Kidney capillary endothelial cell (primary cell): ENCODE results near the gene AKR1B1.

Source experiments
- DNase-seq: peaks from one replicate; pipeline ENCODE4 v3.0.0-alpha.2; 2018; ENCODE audit warnings: low spot score

Gene AKR1B1

DNA sequence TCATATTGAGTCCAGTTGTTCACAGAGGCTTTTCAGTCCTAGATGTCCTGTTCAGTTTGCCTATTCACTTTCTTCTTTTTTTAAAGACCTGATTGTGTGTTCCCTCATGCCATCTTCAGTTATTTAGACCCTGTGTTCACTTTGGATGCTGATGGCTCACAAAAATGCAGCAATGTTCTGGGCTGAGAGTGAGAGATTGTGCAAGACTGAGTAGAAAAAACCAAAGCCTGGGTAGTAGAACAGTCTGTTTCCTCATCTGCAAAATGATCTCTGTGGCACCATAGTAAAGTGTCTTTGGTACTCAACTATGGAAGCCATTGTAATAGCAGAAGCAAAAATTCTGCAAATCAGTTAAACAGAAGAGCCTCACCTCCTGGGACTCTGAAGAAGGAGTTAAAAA lies 43.2 kb downstream of the AKR1B1 start:
- no peak for DNase-seq

DNA sequence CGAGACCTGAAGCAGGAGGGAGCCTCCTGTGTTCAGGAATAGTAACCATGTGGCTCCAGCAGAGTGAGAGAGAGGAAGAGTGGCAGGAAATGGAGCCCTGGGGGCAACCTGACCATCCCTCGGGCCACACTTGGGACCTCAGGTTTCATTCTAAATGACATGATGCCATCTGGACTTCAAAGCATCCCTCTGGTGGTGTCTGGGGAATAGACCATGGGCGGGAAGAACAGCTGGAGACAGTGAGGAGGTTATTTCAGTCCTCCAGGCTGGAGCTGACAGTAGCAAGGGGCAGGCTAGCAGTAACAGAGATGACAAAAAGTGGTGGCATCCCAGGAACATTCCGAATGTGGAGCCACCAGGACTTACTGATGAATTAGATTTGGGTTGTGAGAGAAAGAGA lies 44.8 kb downstream of the AKR1B1 start:
- DNase-seq: no peak

DNA sequence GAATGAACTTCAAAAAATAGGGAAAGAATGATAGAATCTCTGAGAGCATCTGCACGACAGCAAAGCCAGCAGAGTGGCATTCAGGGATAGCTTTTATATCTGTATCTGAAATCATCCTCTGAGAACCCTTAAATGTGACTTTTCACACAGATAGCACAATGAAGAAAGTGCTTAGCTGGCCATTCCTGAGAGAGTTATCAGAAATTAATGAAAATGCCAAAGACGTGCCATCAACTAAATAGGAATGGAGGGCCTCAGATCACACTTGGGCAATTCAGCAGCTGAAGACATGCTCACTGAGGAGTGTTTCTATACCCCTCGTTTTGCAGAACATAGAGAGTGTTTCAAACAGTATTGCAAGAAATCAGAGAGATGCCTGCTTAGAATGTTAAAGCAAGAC lies 51.6 kb downstream of the AKR1B1 start:
- DNase-seq: no peak

DNA sequence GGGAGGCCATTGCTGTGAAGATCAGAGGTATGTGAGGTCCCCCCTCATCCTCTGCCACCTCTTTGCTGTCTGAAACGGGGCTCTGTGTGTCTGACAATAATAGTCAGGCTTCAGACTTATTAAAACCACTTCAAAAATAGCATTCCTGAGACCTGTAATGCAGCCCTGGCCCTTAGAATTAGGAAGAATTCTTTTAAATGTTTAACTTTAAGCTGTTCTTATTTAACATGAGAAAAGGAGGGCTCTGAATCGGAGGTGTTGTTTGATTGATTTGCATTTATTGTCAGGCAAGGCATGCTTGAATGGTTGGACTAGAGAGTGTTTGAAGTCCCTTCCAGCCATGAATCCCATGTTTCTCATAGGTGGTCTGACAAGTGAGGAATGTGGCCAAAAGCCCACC lies 52.5 kb downstream of the AKR1B1 start:
- no peak for DNase-seq

DNA sequence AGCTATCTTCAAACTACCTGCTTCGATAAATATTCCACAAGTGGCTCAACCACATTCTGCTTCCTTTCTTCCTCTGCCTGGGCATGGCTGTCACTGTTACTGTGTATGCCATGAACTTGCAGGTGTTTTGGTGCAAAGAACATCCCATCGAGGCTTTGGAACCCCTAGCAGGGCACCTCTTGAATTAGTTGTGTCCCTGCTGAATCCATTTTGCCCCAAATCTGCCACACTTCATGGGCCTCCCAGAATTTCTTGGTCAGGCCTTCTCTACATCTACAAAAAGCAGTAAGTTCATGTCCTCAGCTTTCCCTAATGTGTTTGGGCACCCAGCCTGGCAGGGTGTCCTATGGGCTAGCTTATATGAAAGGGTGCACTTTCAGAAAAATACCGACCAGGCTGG lies 53.6 kb downstream of the AKR1B1 start:
- no peak for DNase-seq

DNA sequence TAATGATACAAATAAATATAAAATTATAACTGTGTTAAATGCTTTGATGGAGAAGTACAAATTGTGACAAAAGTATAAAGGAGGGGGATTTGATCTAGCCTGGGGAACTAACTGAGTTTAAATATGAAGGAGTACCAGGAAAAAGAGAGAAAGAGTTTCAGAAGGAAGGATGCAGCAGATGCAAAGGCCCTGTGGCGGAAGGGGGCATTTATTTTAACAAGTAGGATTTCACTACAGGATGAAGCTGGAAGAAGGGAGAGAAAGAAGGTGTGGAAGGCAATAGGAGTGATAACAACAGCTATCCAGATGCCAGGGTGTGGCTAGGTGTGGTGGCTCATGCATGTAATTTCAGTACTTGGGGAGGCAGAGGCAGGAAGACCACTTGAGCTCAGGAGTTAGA lies 55.8 kb downstream of the AKR1B1 start:
- no peak for DNase-seq

DNA sequence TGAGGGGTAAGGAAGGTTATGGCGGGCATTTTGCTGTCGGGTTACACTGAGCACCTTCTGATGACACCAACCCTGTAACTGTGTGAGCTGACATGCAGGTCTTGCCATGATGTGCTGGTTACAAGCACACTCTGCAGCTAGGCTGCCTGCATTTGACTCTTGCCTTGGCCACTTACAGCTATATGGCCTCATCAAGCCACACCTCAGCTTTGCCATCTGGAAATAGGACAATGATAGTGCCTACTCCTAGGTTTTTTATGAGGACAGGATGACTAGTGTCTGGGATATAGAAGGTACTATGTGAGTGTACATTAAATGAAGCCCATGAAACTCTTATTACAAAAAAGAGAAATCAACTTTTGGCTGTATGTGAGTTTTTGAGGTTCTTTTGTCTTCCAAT lies 58.0 kb downstream of the AKR1B1 start:
- no peak for DNase-seq

DNA sequence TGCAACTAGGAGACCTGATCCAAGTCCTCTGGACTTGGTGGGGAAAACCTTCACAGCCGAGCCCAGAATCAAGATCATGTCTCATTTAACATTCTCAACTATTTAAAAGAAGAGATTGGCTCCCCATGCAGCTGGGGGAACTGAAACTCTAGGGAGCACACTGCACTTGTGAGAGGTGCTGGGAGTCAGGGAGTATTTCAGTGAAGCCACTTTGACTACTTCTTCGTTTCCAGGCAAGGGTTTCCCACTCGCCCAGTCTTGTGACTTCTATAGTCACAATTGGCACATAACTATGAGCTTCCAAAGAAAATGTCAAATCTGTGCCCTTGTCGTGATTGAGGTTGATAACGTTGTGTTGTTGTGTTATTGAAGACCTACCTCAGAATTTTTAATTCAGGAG lies 62.9 kb downstream of the AKR1B1 start:
- no peak for DNase-seq

DNA sequence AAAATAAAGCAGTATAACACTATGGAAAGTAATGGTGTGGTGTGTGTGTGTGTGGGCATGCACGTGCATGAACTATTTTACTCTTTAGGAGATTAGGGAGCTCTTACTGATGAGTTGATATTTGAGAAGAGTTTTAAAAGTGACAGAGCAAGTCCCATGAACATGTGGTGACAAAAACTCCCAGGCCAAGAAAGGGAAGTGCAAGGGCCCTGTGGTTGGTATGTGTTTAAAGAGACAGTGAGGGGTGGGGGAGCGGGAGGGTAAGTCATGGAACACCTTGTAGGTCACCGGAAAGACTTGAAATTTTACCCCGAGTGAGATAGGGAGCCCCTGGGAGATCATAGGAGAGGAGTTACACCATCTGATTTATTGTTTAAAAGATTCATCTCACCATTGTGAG lies 63.3 kb downstream of the AKR1B1 start:
- no peak for DNase-seq

DNA sequence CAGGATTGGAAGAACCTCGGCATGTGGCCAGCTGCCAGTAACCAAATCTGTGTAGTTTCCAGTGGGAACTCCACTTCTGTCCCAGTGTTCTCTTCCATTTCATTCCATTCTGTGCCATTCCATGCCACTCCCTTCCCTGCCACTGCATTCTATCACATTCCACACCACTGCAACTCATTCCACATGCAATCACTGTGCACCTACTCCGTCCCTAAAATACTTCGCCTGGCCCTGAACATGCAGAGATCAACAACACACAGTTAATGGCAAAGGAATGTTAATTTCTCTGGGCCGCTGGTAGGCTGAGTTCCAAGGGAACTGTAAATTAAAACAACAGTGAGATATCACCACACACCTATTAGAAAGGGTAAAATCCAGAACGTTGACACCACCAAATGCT lies 64.8 kb downstream of the AKR1B1 start:
- no peak for DNase-seq
